Tibial nerve (tissue), 4 donors: ENCODE data around the gene TRMT112. TPM values are rescaled to one million over a fixed set of nuclear protein-coding genes. Genes with fewer than 3 reads are reported as not detected.
A peak's percentile ranks its signal among the peaks of the same experiment; 100 is the strongest.

Experiments
- DNase-seq, 2 donors: peaks; one replicate each; pipeline ENCODE4 v3.0.0-alpha.2; 2019; ENCODE audit warnings: low spot score in 2 of 2
- H3K27ac ChIP-seq, 4 donors: fragments of 200-600 bp; sonication (generic) in 3 of 4; one replicate each; pipeline ENCODE4 v1.5.1; 2017 to 2019; ENCODE audit warnings: mild to moderate bottlenecking in 1 of 4
- H3K27me3 ChIP-seq, 2 donors: fragments of 200-600 bp; sonication (generic) in 1 of 2; one replicate each; pipeline versions ENCODE4 v1.5.1 to v1.6.0; 2017 to 2019
- H3K36me3 ChIP-seq, 3 donors: fragments of 200-600 bp; sonication (generic); one replicate each; pipeline ENCODE4 v1.5.1; 2018 to 2019
- H3K4me1 ChIP-seq, 4 donors: fragments of 200-600 bp; sonication (generic) in 3 of 4; one replicate each; pipeline ENCODE4 v1.5.1; 2017 to 2019
- H3K4me3 ChIP-seq, 4 donors: fragments of 200-600 bp; sonication (generic) in 3 of 4; one replicate each; pipeline ENCODE4 v1.5.1; 2017 to 2019; ENCODE audit warnings: mild to moderate bottlenecking in 1 of 4, moderate library complexity in 1 of 4
- H3K9me3 ChIP-seq, 4 donors: fragments of 200-600 bp; sonication (generic) in 3 of 4; one replicate each; pipeline ENCODE4 v1.5.1; 2017 to 2019
- CTCF ChIP-seq, 5 experiments: fragments of 200-600 bp in 3 of 5; fragments of 450-650 bp in 2 of 5; sonication (generic) in 3 of 5; IDR thresholded peaks; one replicate each; pipeline ENCODE4 v1.5.1; 2016 to 2019; ENCODE audit warnings: antibody characterized with exemption in 5 of 5, mild to moderate bottlenecking in 3 of 5, moderate library complexity in 2 of 5
- EP300 ChIP-seq, 2 donors: sonication (generic); formaldehyde crosslinking; IDR thresholded peaks; one replicate each; pipeline ENCODE4 v1.6.1; 2017; ENCODE audit warnings: antibody characterized with exemption in 2 of 2, mild to moderate bottlenecking in 1 of 2
- POLR2A ChIP-seq, 2 donors: fragments of 450-650 bp; IDR thresholded peaks; one replicate each; pipeline ENCODE4 v1.6.1; 2017; ENCODE audit warnings: antibody characterized with exemption in 2 of 2, mild to moderate bottlenecking in 2 of 2, moderate library complexity in 2 of 2
- WGBS, 2 donors: methylation state at CpG; one replicate each; pipeline ENCODE4 v1.1.5; 2018; 5-methylcytosine and 5-hydroxymethylcytosine counted together
- small RNA-seq: library from RNA; depleted of rRNA; stranded (forward); fragments of <200 nt; gene quantifications from one replicate; pipeline ENCODE3, GENCODE V24; 2016
- total RNA-seq, 4 donors: library from RNA; depleted of rRNA; stranded (reverse); fragments of >200 nt; gene quantifications; one replicate each; pipeline ENCODE4 v1.1.0, GENCODE V29; 2016

TRMT112 gene
- total RNA-seq, 4 donors from 2014 or later = 290 to 381 (median 327) TPM

- peak; percentile 30 to 36 for DNase-seq
- H3K36me3 ChIP-seq = peaks cover 0 to 34% (median 0%) of the 10 kb centered on the region in 3 donors
- WGBS, 2 donors = 0 to 1% methylated on average over 19 to 34 of the region's 34 CpGs
- peak overlapping the region; percentile 71 to 98 (median 90) for H3K4me3 ChIP-seq
- TF ChIP-seq POLR2A (IDR thresholded peaks at IDR 0.05) (no peak), CTCF (IDR thresholded peaks at IDR 0.05) (no peak), EP300 (IDR thresholded peaks at IDR 0.05) (no peak)
- H3K4me1 ChIP-seq = peaks cover 0 to 38% (median 25%) of the 10 kb centered on the region in 4 donors
- H3K27ac ChIP-seq = peak overlapping the region; percentile 92 to 97 (median 95)
- H3K27me3 ChIP-seq = no peaks in the 10 kb centered on the region
- H3K9me3 ChIP-seq = no peaks in the 10 kb centered on the region
These were observed 48.3 kb downstream of the TRMT112 start for GRCh38 chr11:64268893-64269539.

- Histone ChIP-seq H3K9me3 (no peaks in the 10 kb centered on the region), H3K27me3 (no peaks in the 10 kb centered on the region), H3K4me3 (peak overlapping the region in 3 of 4 donors; percentile 71 to 98 (median 96)), H3K4me1 (peaks cover 0 to 38% (median 25%) of the 10 kb centered on the region in 4 donors), H3K27ac (peak overlapping the region; percentile 29 to 96 (median 93)), H3K36me3 (peaks cover 0 to 41% (median 0%) of the 10 kb centered on the region in 3 donors)
- TF ChIP-seq CTCF (IDR thresholded peaks at IDR 0.05) (no peak), POLR2A (IDR thresholded peaks at IDR 0.05) (no peak), EP300 (IDR thresholded peaks at IDR 0.05) (no peak)
- 41 to 44% methylated on average over 23 of the region's 23 CpGs for WGBS, 2 donors
- DNase-seq = peak; percentile 32 to 44
These were observed 49.1 kb downstream of the TRMT112 start for GRCh38 chr11:64268025-64268892.

- Histone ChIP-seq H3K4me3 (no peak overlapping the region), H3K36me3 (peaks cover 0 to 50% (median 0%) of the 10 kb centered on the region in 3 donors), H3K9me3 (no peaks in the 10 kb centered on the region), H3K4me1 (peaks cover 0 to 36% (median 25%) of the 10 kb centered on the region in 4 donors), H3K27ac (peak overlapping the region; percentile 29 to 96 (median 93)), H3K27me3 (no peaks in the 10 kb centered on the region)
- 76 to 77% methylated on average over 27 of the region's 27 CpGs for WGBS, 2 donors
- TF ChIP-seq EP300 (IDR thresholded peaks at IDR 0.05) = no peak
- no peak for TF ChIP-seq CTCF (IDR thresholded peaks at IDR 0.05)
- TF ChIP-seq POLR2A (IDR thresholded peaks at IDR 0.05) = no peak
- no peak for DNase-seq
These were observed 50.0 kb downstream of the TRMT112 start for GRCh38 chr11:64267207-64267945.

Small RNA genes lying within 50 kb of the gene (small RNA-seq; reads per million reads assigned to genes)
- not detected for gene MIR7155
- not detected for gene RF00019

Other genes with a start within 250 kb of the TRMT112 start
- gene MACROD1, start 151.4 kb downstream of the TRMT112 start, total RNA-seq = 10 to 100 TPM; 30.6 to 45.0 (median 35.0) TPM
- 100 to 1,000 TPM in 1 of 4 donors, 10 to 100 TPM in 3; 53.3 to 109 (median 79.8) TPM for gene STIP1, start 131.4 kb downstream of the TRMT112 start, total RNA-seq
- gene FERMT3, start 110.8 kb downstream of the TRMT112 start, total RNA-seq = 10 to 100 TPM; 17.2 to 83.1 (median 29.6) TPM
- gene TRPT1, start 91.4 kb downstream of the TRMT112 start, total RNA-seq = 10 to 100 TPM; 64.9 to 74.7 (median 68.7) TPM
- 10 to 100 TPM; 33.0 to 83.7 (median 60.2) TPM for gene NUDT22, start 91.3 kb downstream of the TRMT112 start, total RNA-seq
- gene DNAJC4, start 87.0 kb downstream of the TRMT112 start, total RNA-seq = 10 to 100 TPM; 20.1 to 42.0 (median 25.8) TPM
- 100 to 1,000 TPM in 2 of 4 donors, 10 to 100 TPM in 2; 84.3 to 129 (median 109) TPM for gene VEGFB, start 83.0 kb downstream of the TRMT112 start, total RNA-seq
- 100 to 1,000 TPM in 1 of 4 donors, 10 to 100 TPM in 3; 38.2 to 101 (median 57.8) TPM for gene FKBP2, start 76.5 kb downstream of the TRMT112 start, total RNA-seq
- gene PPP1R14B, start 70.6 kb downstream of the TRMT112 start, total RNA-seq = 100 to 1,000 TPM in 1 of 4 donors, 10 to 100 TPM in 3; 79.7 to 187 (median 91.4) TPM
- 10 to 100 TPM; 18.0 to 44.4 (median 27.1) TPM for gene PLCB3, start 66.0 kb downstream of the TRMT112 start, total RNA-seq
- 100 to 1,000 TPM; 110 to 143 (median 124) TPM for gene BAD, start 32.9 kb downstream of the TRMT112 start, total RNA-seq
- gene GPR137, start 31.7 kb downstream of the TRMT112 start, total RNA-seq = 10 to 100 TPM; 12.5 to 25.7 (median 20.0) TPM
- gene KCNK4, start 26.3 kb downstream of the TRMT112 start, total RNA-seq = 1 to 10 TPM in 1 of 4 donors, not detected in 3; 1.2 TPM
- not detected for gene CATSPERZ, start 17.2 kb downstream of the TRMT112 start, total RNA-seq
- gene ESRRA, start 12.0 kb downstream of the TRMT112 start, total RNA-seq = 10 to 100 TPM; 26.0 to 39.3 (median 28.7) TPM
- 100 to 1,000 TPM; 142 to 246 (median 204) TPM for gene PRDX5, start 562 bp upstream of the TRMT112 start, total RNA-seq
- 10 to 100 TPM in 3 of 4 donors, 1 to 10 TPM in 1; 6.9 to 48.0 (median 14.4) TPM for gene CCDC88B, start 22.6 kb upstream of the TRMT112 start, total RNA-seq
- 10 to 100 TPM; 23.7 to 34.3 (median 26.2) TPM for gene RPS6KA4, start 41.6 kb upstream of the TRMT112 start, total RNA-seq
- not detected for gene SLC22A11, start 238.4 kb upstream of the TRMT112 start, total RNA-seq